Measurements from ENCODE around the gene TEAD2.

Gene TEAD2

GRCh38 chr19:49340069-49340864 lies 21.9 kb downstream of the TEAD2 start:
- no peak overlapping the region for H3K4me3 ChIP-seq (ENCODE audit: low read depth, low read length)
- no peak for DNase-seq (ENCODE audit: low read depth)

GRCh38 chr19:49339301-49340068 lies 22.7 kb downstream of the TEAD2 start:
- DNase-seq (ENCODE audit: low read depth) = no peak
- no peak overlapping the region for H3K4me3 ChIP-seq (ENCODE audit: low read depth, low read length)
- no peak for TF ChIP-seq CTCF (IDR thresholded peaks at IDR 0.05; ENCODE audit: control insufficient read depth, extremely low read depth, insufficient read depth)

More at GRCh38 chr19:49340069-49340864, 21.9 kb downstream of the TEAD2 start:
- TF ChIP-seq CTCF (IDR thresholded peaks at IDR 0.05; ENCODE audit: control insufficient read depth, extremely low read depth, insufficient read depth) = no peak

GRCh38 chr19:49338691-49339300 lies 23.4 kb downstream of the TEAD2 start:
- no peak overlapping the region for H3K4me3 ChIP-seq (ENCODE audit: low read depth, low read length)
- no peak for DNase-seq (ENCODE audit: low read depth)
- TF ChIP-seq CTCF (IDR thresholded peaks at IDR 0.05; ENCODE audit: control insufficient read depth, extremely low read depth, insufficient read depth) = no peak

GRCh38 chr19:49338023-49338677 lies 24.1 kb downstream of the TEAD2 start:
- no peak for DNase-seq (ENCODE audit: low read depth)
- H3K4me3 ChIP-seq (ENCODE audit: low read depth, low read length) = no peak overlapping the region
- TF ChIP-seq CTCF (IDR thresholded peaks at IDR 0.05; ENCODE audit: control insufficient read depth, extremely low read depth, insufficient read depth) = no peak

DNA sequence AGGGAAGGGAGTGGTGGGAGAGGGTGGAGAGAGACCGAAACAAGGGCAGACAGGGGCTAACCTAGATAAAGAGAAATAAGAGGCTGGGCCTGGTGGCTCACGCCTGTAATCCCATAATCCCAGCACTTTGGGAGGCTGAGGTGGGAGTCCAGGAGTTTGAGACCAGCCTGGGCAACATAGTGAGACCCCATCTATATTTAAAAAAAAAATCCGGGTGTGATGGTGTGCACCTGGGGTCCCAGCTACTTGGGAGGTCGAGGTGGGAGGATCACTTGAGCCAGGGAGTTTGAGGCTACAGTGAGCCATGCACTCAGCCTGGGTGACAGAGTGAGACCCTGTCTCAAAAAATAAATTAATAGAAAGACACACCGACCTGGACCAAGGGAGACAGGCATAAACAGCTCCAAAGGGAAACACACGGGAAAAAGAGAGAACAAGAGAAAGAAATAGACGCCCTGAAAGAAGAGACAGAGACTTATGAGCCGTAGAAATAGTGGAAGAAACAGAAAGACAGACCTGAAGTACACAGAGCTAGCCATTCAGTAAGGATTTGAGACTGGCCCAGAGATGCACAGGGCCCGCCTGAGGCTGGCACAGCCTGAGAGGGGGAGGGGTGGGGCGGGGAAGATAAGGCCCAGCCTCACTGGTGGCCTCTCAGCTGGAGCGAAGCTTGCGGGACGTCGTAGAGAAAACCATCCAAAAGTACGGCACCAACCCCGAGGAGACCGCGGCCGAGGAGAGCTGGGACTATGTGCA lies 24.8 kb downstream of the TEAD2 start:
- no peak overlapping the region for H3K4me3 ChIP-seq (ENCODE audit: low read depth, low read length)
- no peak for DNase-seq (ENCODE audit: low read depth)
- no peak for TF ChIP-seq CTCF (IDR thresholded peaks at IDR 0.05; ENCODE audit: control insufficient read depth, extremely low read depth, insufficient read depth)

All from LNCaP clone FGC (cell line).